ENCODE data around the gene NUTF2. TPM values are rescaled to one million over a fixed set of nuclear protein-coding genes. Genes with fewer than 3 reads are reported as not detected.

Gene NUTF2
- total RNA-seq, 4 donors from 2014 or later: 56.5 to 98.2 (median 75.4) TPM

- no peak for TF ChIP-seq CTCF (IDR thresholded peaks at IDR 0.05; ENCODE audit: low read depth)
Observed at GRCh38 chr16:67846063-67846319, 742 bp upstream of the NUTF2 start.

GRCh38 chr16:67847064-67847861 lies 530 bp downstream of the NUTF2 start, which contains the start of gene CENPT:
TSS of gene CENPT (minus strand) at chr16:67847693. CDS start at chr16:67833859, 13,834 bp downstream.
- no peak for TF ChIP-seq CTCF (IDR thresholded peaks at IDR 0.05; ENCODE audit: low read depth)

- no peak for TF ChIP-seq CTCF (IDR thresholded peaks at IDR 0.05; ENCODE audit: low read depth)
Observed at GRCh38 chr16:67848118-67848517, 1.4 kb downstream of the NUTF2 start.

- TF ChIP-seq CTCF (IDR thresholded peaks at IDR 0.05; ENCODE audit: low read depth): no peak
Observed at GRCh38 chr16:67853670-67854069, 6.9 kb downstream of the NUTF2 start.

- TF ChIP-seq CTCF (IDR thresholded peaks at IDR 0.05; ENCODE audit: low read depth): no peak
Observed at GRCh38 chr16:67855789-67856188, 9.1 kb downstream of the NUTF2 start.

- no peak for TF ChIP-seq CTCF (IDR thresholded peaks at IDR 0.05; ENCODE audit: low read depth)
Observed at GRCh38 chr16:67856927-67857546, 10.3 kb downstream of the NUTF2 start.

GRCh38 chr16:67857547-67858233 lies 11.0 kb downstream of the NUTF2 start:
- TF ChIP-seq CTCF (IDR thresholded peaks at IDR 0.05; ENCODE audit: low read depth): no peak
